Suprapubic skin (tissue), 3 donors: Measurements from ENCODE around the gene PLXNA1.

Source experiments
- CTCF ChIP-seq, 2 donors: fragments of 200-600 bp in 1 of 2; fragments of 450-650 bp in 1 of 2; sonication (generic) in 1 of 2; IDR thresholded peaks; one replicate each; pipeline ENCODE4 v1.5.1; 2016 to 2019; ENCODE audit warnings: antibody characterized with exemption in 2 of 2, mild to moderate bottlenecking in 1 of 2, moderate library complexity in 1 of 2
- POLR2A ChIP-seq, 2 donors: fragments of 450-650 bp; IDR thresholded peaks; one replicate each; pipeline ENCODE4 v1.6.1; 2017; ENCODE audit warnings: antibody characterized with exemption in 2 of 2, mild to moderate bottlenecking in 2 of 2, moderate library complexity in 2 of 2

GRCh38 chr3:126987129-126987528 lies 4.2 kb downstream of the PLXNA1 start:
- TF ChIP-seq POLR2A (IDR thresholded peaks at IDR 0.05) (no peak), CTCF (IDR thresholded peaks at IDR 0.05) (no peak)
